WI38 (cell line): Measurements from ENCODE around the gene LRRC52.

Source experiments
- H3K4me3 ChIP-seq: 2 replicates; pipeline ENCODE4 v1.5.1; 2011; ENCODE audit warnings: low read depth, mild to moderate bottlenecking, control low read depth, low read length
- CTCF ChIP-seq: IDR thresholded peaks from 2 replicates; pipeline ENCODE4 v1.5.1; 2012; ENCODE audit warnings: low read depth, mild to moderate bottlenecking, control low read depth, low read length

LRRC52 gene

GRCh38 chr1:165573787-165574186 is 30.0 kb downstream of the LRRC52 start:
- no peak overlapping the region for H3K4me3 ChIP-seq

GRCh38 chr1:165574295-165574694 is 30.5 kb downstream of the LRRC52 start:
- H3K4me3 ChIP-seq, result no peak overlapping the region
- TF ChIP-seq CTCF, result no peak

More at GRCh38 chr1:165573787-165574186, 30.0 kb downstream of the LRRC52 start:
- no peak for TF ChIP-seq CTCF

GRCh38 chr1:165575468-165576099 is 31.8 kb downstream of the LRRC52 start:
- H3K4me3 ChIP-seq, result no peak overlapping the region
- no peak for TF ChIP-seq CTCF

DNA sequence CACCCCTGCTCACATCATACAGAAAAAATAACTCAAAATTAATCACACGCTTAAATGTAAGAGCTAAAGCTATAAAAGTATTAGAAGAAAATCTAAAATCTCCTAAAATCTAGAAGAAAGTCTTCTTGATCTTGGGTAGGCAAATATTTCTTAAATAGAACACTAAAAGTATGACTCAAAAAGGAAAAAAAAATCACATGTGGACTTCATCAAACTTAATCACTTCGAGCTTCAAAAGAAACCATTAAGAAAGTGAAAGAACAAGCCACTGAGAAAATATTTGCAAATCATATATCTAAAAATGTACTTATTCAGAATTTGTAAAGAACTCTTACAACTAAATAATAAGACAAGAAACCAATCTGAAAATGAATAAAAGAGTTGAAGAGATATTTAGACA is 32.7 kb downstream of the LRRC52 start:
- TF ChIP-seq CTCF, result no peak
- H3K4me3 ChIP-seq, result no peak overlapping the region

- TF ChIP-seq CTCF, result no peak
- no peak overlapping the region for H3K4me3 ChIP-seq
These were observed 33.9 kb downstream of the LRRC52 start for GRCh38 chr1:165577707-165578106.

- TF ChIP-seq CTCF, result no peak
- no peak overlapping the region for H3K4me3 ChIP-seq
These were observed 37.4 kb downstream of the LRRC52 start for GRCh38 chr1:165580931-165581871.

DNA sequence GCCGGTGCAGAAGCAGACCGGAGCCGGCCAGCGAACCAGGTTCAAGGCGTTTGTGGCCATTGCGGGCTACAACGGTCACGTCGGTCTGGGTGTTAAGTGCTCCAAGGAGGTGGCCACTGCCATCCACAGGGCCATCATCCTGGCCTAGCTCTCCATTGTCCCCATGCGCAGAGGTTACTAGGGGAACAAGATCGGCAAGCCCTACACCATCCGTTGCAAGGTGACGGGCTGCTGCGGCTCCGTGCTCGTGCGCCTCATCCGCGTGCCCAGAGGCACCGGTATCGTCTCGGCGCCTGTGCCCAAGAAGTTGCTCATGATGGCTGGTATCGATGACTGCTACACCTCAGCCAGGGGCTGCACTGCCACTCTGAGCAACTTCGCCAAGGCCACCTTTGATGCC is 38.1 kb downstream of the LRRC52 start:
- no peak for TF ChIP-seq CTCF
- no peak overlapping the region for H3K4me3 ChIP-seq
